Heart left ventricle (tissue), 13 donors: ENCODE results near the gene COPZ1.

ENCODE experiments used
- CTCF ChIP-seq, 12 donors: fragments of 200-600 bp; sonication (generic) in 4 of 12; IDR thresholded peaks; one replicate each; pipeline versions ENCODE4 v1.5.0 to v1.8.0; 2018 to 2022; ENCODE audit warnings: antibody characterized with exemption in 12 of 12, mild to moderate bottlenecking in 5 of 12
- POLR2A ChIP-seq, 2 donors: fragments of 450-650 bp; IDR thresholded peaks; one replicate each; pipeline ENCODE4 v1.6.1; 2017; ENCODE audit warnings: antibody characterized with exemption in 2 of 2, mild to moderate bottlenecking in 2 of 2, moderate library complexity in 2 of 2
- donor health status: ischemic (EF 13 %, LVEDD 7.1; RV severe dilation, severe dysfunction).
- donor health status: DM: no; HTN: yes; CAD: no.
- donor health status: DM: no; HTN: no; CAD: no.
- donor health status: ischemic (EF 25% LVEDD 6.9; RV normal size, moderate dysfunction).
- donor health status: ischemic (EF 25% LVEDD 5.7; RV mildly dilated, moderate dysfunction).
- donor health status: ischemic (EF 35%, LVEDD 5.7; RV mildly dilated, moderate dysfunction).
- donor health status: nonischemic (EF 11% LVEDD 7.7; RV severe dilation, severe dysfunction).
- donor health status: DM: yes; HTN: yes; CAD: no.
- donor health status: PGD.
- donor health status: ischemic (EF 29% LVEDD 5.4; RV normal size, mild dysfunction).
- donor health status: nonischemic (EF 23%, LVEDD 6.1; RV moderate dilation, normal function).

- TF ChIP-seq CTCF (IDR thresholded peaks at IDR 0.05) = no peak
- TF ChIP-seq POLR2A (IDR thresholded peaks at IDR 0.05) = no peak
These were observed 65.3 kb downstream of the COPZ1 start for GRCh38 chr12:54390176-54390667.
